Measurements from ENCODE around the gene KIAA1614.

KIAA1614 gene

GRCh38 chr1:180920702-180921101, 8.0 kb downstream of the KIAA1614 start:
- no peak for ATAC-seq
- TF ChIP-seq CREB5 (CRISPR knock-in tag; IDR thresholded peaks at IDR 0.05; ENCODE audit: low read depth): no peak
- TF ChIP-seq GLIS3 (CRISPR knock-in tag; IDR thresholded peaks at IDR 0.05): no peak

- no peak for ATAC-seq
- TF ChIP-seq PATZ1 (CRISPR knock-in tag; IDR thresholded peaks at IDR 0.05; ENCODE audit: borderline replicate concordance): no peak
- no peak for TF ChIP-seq RARB (CRISPR knock-in tag; IDR thresholded peaks at IDR 0.05)
- no peak for TF ChIP-seq OSR1 (CRISPR knock-in tag; IDR thresholded peaks at IDR 0.05)
- no peak for TF ChIP-seq CSRNP3 (CRISPR knock-in tag; IDR thresholded peaks at IDR 0.05)
- TF ChIP-seq POU6F1 (CRISPR knock-in tag; IDR thresholded peaks at IDR 0.05; ENCODE audit: borderline replicate concordance, low read depth): no peak
- no peak for TF ChIP-seq ISL1 (CRISPR knock-in tag; IDR thresholded peaks at IDR 0.05)
- no peak for TF ChIP-seq ZNF8 (CRISPR knock-in tag; IDR thresholded peaks at IDR 0.05)
- TF ChIP-seq TSHZ2 (CRISPR knock-in tag; IDR thresholded peaks at IDR 0.05): no peak
- TF ChIP-seq ZFP30 (CRISPR knock-in tag; IDR thresholded peaks at IDR 0.05): no peak
- no peak for TF ChIP-seq ZNF70 (CRISPR knock-in tag; IDR thresholded peaks at IDR 0.05)
- no peak for TF ChIP-seq BACH2 (CRISPR knock-in tag; IDR thresholded peaks at IDR 0.05; ENCODE audit: borderline replicate concordance)
- TF ChIP-seq ZC3H10 (CRISPR knock-in tag; IDR thresholded peaks at IDR 0.05): no peak
- TF ChIP-seq ZFP3 (CRISPR knock-in tag; IDR thresholded peaks at IDR 0.05): no peak
- no peak for TF ChIP-seq SNAI2 (CRISPR knock-in tag; IDR thresholded peaks at IDR 0.05)
- no peak for TF ChIP-seq PPARA (CRISPR knock-in tag; IDR thresholded peaks at IDR 0.05; ENCODE audit: borderline replicate concordance)
- TF ChIP-seq CSDC2 (CRISPR knock-in tag; IDR thresholded peaks at IDR 0.05): no peak
- TF ChIP-seq ESRRG (CRISPR knock-in tag; IDR thresholded peaks at IDR 0.05): no peak
These were observed 8.7 kb downstream of the KIAA1614 start for GRCh38 chr1:180921386-180921785.

- no peak for ATAC-seq
- TF ChIP-seq PATZ1 (CRISPR knock-in tag; IDR thresholded peaks at IDR 0.05; ENCODE audit: borderline replicate concordance) (no peak), ARNTL (CRISPR knock-in tag; IDR thresholded peaks at IDR 0.05; ENCODE audit: borderline replicate concordance, low read depth) (no peak), OSR1 (CRISPR knock-in tag; IDR thresholded peaks at IDR 0.05) (no peak)
These were observed 9.4 kb downstream of the KIAA1614 start for GRCh38 chr1:180921891-180922630.

All from SK-N-SH treated with all-trans-retinoic acid at 6 μM for 48 hours (cell line).